Measurements from ENCODE around the gene CHSY1.

DNA sequence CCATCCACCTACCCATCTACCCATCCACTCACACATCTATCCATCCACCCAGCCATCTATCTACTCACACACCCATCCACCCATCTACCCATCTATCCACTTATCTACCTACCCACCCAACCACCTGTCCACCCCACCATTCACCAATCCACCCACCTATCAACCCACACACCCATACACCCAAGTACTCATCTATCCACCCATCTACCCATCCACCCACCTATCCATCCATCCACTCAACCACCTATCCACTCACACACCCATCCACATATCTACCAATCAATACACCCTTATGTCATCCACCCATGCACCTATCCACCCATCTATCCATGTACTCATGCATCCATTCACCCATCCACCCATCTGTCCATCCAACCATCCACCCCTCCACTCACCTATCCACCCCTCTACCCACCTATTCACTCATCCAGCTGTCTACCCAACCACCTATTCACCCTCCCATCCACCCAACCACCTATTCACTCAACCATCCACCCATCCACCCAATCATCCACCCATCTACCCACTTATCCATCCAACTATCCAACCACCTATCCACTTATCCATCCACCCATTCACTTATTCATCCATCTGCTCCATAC is 109.8 kb downstream of the CHSY1 start:
- TF ChIP-seq SUZ12 (IDR thresholded peaks at IDR 0.05; ENCODE audit: extremely low read depth, insufficient read depth, insufficient read length) (no peak), YY1 (IDR thresholded peaks at IDR 0.05; ENCODE audit: insufficient read depth, insufficient read length) (no peak), ZNF274 (IDR thresholded peaks at IDR 0.05; ENCODE audit: low read depth, low read length) (no peak)
